ENCODE data around the gene ATP6V1D. TPM values are rescaled to one million over a fixed set of nuclear protein-coding genes. Genes with fewer than 3 reads are reported as not detected.

Gene ATP6V1D
- total RNA-seq, 1 experiment from 2014 or later, result 38.5 TPM

DNA sequence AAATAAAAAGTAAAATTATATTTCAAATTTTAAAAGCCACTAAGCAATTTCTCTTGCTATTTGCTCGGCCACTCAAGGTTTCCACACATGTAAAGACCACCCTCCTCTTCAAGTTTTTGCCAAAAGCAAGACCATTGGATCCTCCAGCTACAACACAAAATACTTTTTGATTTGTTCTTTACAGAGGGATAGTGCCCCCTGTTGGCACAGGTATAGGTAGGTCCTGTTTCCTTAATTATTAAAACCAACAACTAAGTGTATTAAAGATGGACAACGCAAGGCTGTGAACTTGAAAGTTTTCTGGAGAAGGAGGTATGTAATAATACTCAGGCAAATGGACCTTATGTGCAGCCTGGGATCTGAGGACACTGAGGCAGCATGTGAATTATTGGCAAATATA is 23.8 kb downstream of the ATP6V1D start:
- POLR2A ChIA-PET, result no interaction called here
- CTCF ChIA-PET, result interaction anchor here (1.0 to 3.0 kb wide), 2 partner anchors 169 to 976 kb away, joined by 3 to 19 read pairs; no protein-coding TSS in a partner anchor
- Histone ChIP-seq H3K4me3 (replicated peaks in 1 of 2; ENCODE audit: low read depth in 1 of 2, low read length in 2 of 2) (no peak overlapping the region), H3K9me2 (ENCODE audit: insufficient read depth) (no peaks in the 10 kb centered on the region), H3K9me3 (ENCODE audit: control insufficient read depth in 1 of 2, insufficient read depth in 1 of 2, low read depth in 1 of 2, low read length in 2 of 2) (no peaks in the 10 kb centered on the region), H3K27ac (ENCODE audit: low read depth, low read length) (no peak overlapping the region), H3K36me3 (ENCODE audit: control insufficient read depth in 1 of 2, insufficient read depth in 2 of 2, low read length in 2 of 2) (peaks cover 19 to 27% of the 10 kb centered on the region in 2 experiments; a peak in 3 of 4 replicates), H4K20me1 (ENCODE audit: insufficient read depth) (no peaks in the 10 kb centered on the region), H3K4me2 (ENCODE audit: low read length) (no peak overlapping the region), H3K27me3 (ENCODE audit: insufficient read depth, low read length) (no peaks in the 10 kb centered on the region), H3K4me1 (ENCODE audit: control insufficient read depth in 1 of 2, insufficient read depth in 2 of 2, low read length in 2 of 2) (peaks cover 0 to 8% of the 10 kb centered on the region in 2 experiments; a peak in 1 of 4 replicates), H3K79me2 (ENCODE audit: insufficient read depth, low read length) (no peaks in the 10 kb centered on the region), H3K9ac (ENCODE audit: low read length) (no peak overlapping the region), H2AFZ (ENCODE audit: low read depth, low read length, poor library complexity, severe bottlenecking) (no peak overlapping the region)
- peak; percentile 54; the same call in 1 of the 2 replicates for ATAC-seq
- BruUV-seq (replicated peaks), result no TSS peak
- RAD21 ChIA-PET (ENCODE audit: low non-redundant PET in 1 of 2, low total read pairs in 2 of 2, uncharacterized antibody in 2 of 2, unreplicated experiment in 2 of 2), result no interaction called here
- TF ChIP-seq ZNF274 (IDR thresholded peaks at IDR 0.05; ENCODE audit: low read depth, low read length) (no peak), CEBPB (IDR thresholded peaks at IDR 0.05; ENCODE audit: low read depth) (no peak), SIN3A (IDR thresholded peaks at IDR 0.05; ENCODE audit: low read depth) (no peak), POLR2A (IDR thresholded peaks at IDR 0.05; ENCODE audit: borderline replicate concordance, extremely low read depth, insufficient read depth, insufficient read length) (no peak), FOSL1 (IDR thresholded peaks at IDR 0.05; ENCODE audit: low read depth) (no peak), CBX3 (IDR thresholded peaks at IDR 0.05; ENCODE audit: low read depth) (no peak), RAD21 (IDR thresholded peaks at IDR 0.05; ENCODE audit: low read depth) (peak; percentile 61), POLR2AphosphoS5 (IDR thresholded peaks at IDR 0.05; ENCODE audit: low read depth, low read length) (no peak), ZFX (IDR thresholded peaks at IDR 0.05) (no peak), EGR1 (IDR thresholded peaks at IDR 0.05; ENCODE audit: low read depth) (no peak), EZH2phosphoT487 (IDR thresholded peaks at IDR 0.05; ENCODE audit: borderline replicate concordance) (no peak)
- TF ChIP-seq, protein P1, sequence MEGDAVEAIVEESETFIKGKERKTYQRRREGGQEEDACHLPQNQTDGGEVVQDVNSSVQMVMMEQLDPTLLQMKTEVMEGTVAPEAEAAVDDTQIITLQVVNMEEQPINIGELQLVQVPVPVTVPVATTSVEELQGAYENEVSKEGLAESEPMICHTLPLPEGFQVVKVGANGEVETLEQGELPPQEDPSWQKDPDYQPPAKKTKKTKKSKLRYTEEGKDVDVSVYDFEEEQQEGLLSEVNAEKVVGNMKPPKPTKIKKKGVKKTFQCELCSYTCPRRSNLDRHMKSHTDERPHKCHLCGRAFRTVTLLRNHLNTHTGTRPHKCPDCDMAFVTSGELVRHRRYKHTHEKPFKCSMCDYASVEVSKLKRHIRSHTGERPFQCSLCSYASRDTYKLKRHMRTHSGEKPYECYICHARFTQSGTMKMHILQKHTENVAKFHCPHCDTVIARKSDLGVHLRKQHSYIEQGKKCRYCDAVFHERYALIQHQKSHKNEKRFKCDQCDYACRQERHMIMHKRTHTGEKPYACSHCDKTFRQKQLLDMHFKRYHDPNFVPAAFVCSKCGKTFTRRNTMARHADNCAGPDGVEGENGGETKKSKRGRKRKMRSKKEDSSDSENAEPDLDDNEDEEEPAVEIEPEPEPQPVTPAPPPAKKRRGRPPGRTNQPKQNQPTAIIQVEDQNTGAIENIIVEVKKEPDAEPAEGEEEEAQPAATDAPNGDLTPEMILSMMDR (IDR thresholded peaks at IDR 0.05 in 2 of 3, conservative IDR thresholded peaks at IDR 0.05 in 1 of 3; ENCODE audit: borderline replicate concordance in 1 of 3, insufficient read depth in 1 of 3, low read depth in 2 of 3, low read length in 2 of 3), result peak; percentile 40 to 75 (median 64); a peak in 5 of 6 replicates
- intact Hi-C loops (cut with micrococcal nuclease), result loop anchor here (1.0 kb wide), 1 partner anchor 169 kb away; no protein-coding TSS in a partner anchor
- DNase-seq (ENCODE audit: low read depth, low spot score), result peak; percentile 36

Measured in HCT116 (cell line).